GM23338 (cell line): ENCODE data around the gene IL22RA1. TPM values are rescaled to one million over a fixed set of nuclear protein-coding genes. Genes with fewer than 3 reads are reported as not detected.

ENCODE experiments used
- ATAC-seq: fragments of 200-7000 bp; cut with Tn5 transposase; 3 replicates; pipeline ENCODE4 v1.9.1; 2020
- DNase-seq: peaks from one replicate; pipeline ENCODE4 v3.0.0-alpha.2; 2015; ENCODE audit warnings: low spot score
- H2AFZ ChIP-seq: fragments of 200-600 bp; sonication (generic); 2 replicates; pipeline ENCODE4 v1.8.0; 2016; ENCODE audit warnings: antibody characterized with exemption, mild to moderate bottlenecking, moderate library complexity
- H3F3A ChIP-seq: fragments of 200-600 bp; sonication (generic); replicated peaks from 2 replicates; pipeline ENCODE4 v1.8.0; 2017; ENCODE audit warnings: antibody characterized with exemption, mixed run types, low read depth
- H3K27ac ChIP-seq: fragments of 200-600 bp; sonication (generic); 2 replicates; pipeline ENCODE4 v1.6.1; 2016; ENCODE audit warnings: low read depth
- H3K27me3 ChIP-seq: fragments of 200-600 bp; sonication (generic); 2 replicates; pipeline ENCODE4 v1.8.0; 2016; ENCODE audit warnings: mild to moderate bottlenecking, mixed run types, moderate library complexity; ENCODE audit not compliant: insufficient read depth
- H3K36me3 ChIP-seq: fragments of 200-600 bp; sonication (generic); 2 replicates; pipeline ENCODE4 v1.8.0; 2016; ENCODE audit warnings: mild to moderate bottlenecking; ENCODE audit not compliant: insufficient read depth
- H3K4me1 ChIP-seq: fragments of 200-600 bp; sonication (generic); 2 replicates; pipeline ENCODE4 v1.8.0; 2016; ENCODE audit warnings: mild to moderate bottlenecking, moderate library complexity; ENCODE audit not compliant: insufficient read depth
- H3K4me2 ChIP-seq: fragments of 200-600 bp; sonication (generic); 2 replicates; pipeline ENCODE4 v1.7.1; 2017; ENCODE audit warnings: mixed run types
- H3K4me3 ChIP-seq: fragments of 200-600 bp; sonication (generic); 2 replicates; pipeline ENCODE4 v1.6.1; 2016; ENCODE audit warnings: mixed run types
- H3K79me2 ChIP-seq: fragments of 200-600 bp; sonication (generic); replicated peaks from 2 replicates; pipeline ENCODE4 v1.8.0; 2017; ENCODE audit warnings: mild to moderate bottlenecking; ENCODE audit not compliant: insufficient read depth
- H3K9me2 ChIP-seq: fragments of 200-600 bp; sonication (generic); 2 replicates; pipeline ENCODE4 v1.8.0; 2017; ENCODE audit not compliant: insufficient read depth
- H4K20me1 ChIP-seq: fragments of 200-600 bp; sonication (generic); replicated peaks from 2 replicates; pipeline ENCODE4 v1.8.0; 2017; ENCODE audit warnings: mild to moderate bottlenecking; ENCODE audit not compliant: insufficient read depth
- H3K27ac Mint-ChIP-seq: 2 replicates; pipeline ENCODE4 v1.8.0; 2020; ENCODE audit warnings: inconsistent platforms, mild to moderate bottlenecking, moderate library complexity, mixed read lengths
- H3K27me3 Mint-ChIP-seq: 3 replicates; pipeline ENCODE4 v1.8.0; 2022; ENCODE audit warnings: low read depth, mild to moderate bottlenecking, moderate library complexity, mixed read lengths, inconsistent platforms; ENCODE audit not compliant: insufficient read depth, poor library complexity
- H3K36me3 Mint-ChIP-seq: 3 replicates; pipeline ENCODE4 v1.8.0; 2021; ENCODE audit warnings: low read depth, mild to moderate bottlenecking, inconsistent platforms, moderate library complexity, mixed read lengths
- H3K4me1 Mint-ChIP-seq: 3 replicates; pipeline ENCODE4 v1.8.0; 2020; ENCODE audit warnings: mild to moderate bottlenecking, inconsistent platforms, mixed read lengths
- H3K4me3 Mint-ChIP-seq: 3 replicates; pipeline ENCODE4 v1.8.0; 2021; ENCODE audit warnings: moderate library complexity, mild to moderate bottlenecking, inconsistent platforms, mixed read lengths
- H3K9me3 Mint-ChIP-seq: 3 replicates; pipeline ENCODE4 v1.8.0; 2020; ENCODE audit warnings: moderate library complexity, mild to moderate bottlenecking, inconsistent platforms, mixed read lengths
- ETS1 ChIP-seq: IDR thresholded peaks from 2 replicates; pipeline ENCODE4 v1.6.1; 2016; ENCODE audit warnings: antibody characterized with exemption
- ZNF331 ChIP-seq: fragments of 250-450 bp; sonication (Bioruptor Pico); IDR thresholded peaks from 2 replicates; pipeline ENCODE4 v1.5.0; 2020; ENCODE audit warnings: low read depth, mild to moderate bottlenecking, moderate library complexity
- polyA plus RNA-seq: library from polyadenylated mRNA; unstranded; fragments of >200 nt; fragmentation: Nextera tagmentation; extraction: Ambion mirVana; gene quantifications from 2 replicates; pipeline ENCODE4 v1.2.1, GENCODE V29; 2016
- total RNA-seq: library from RNA; depleted of rRNA; stranded (reverse); fragments of >200 nt; shearing (Covaris generic); gene quantifications from 2 replicates; pipeline ENCODE4 v1.2.3, GENCODE V29; 2014
- TF ChIP-seq, protein P1 (sequence below): fragments of 250-450 bp; sonication (Bioruptor Pico); IDR thresholded peaks from 2 replicates; pipeline ENCODE4 v1.5.0; 2020; ENCODE audit warnings: mild to moderate bottlenecking, moderate library complexity
- TF ChIP-seq, protein P2 (sequence below), 2 experiments: fragments of 200-600 bp in 1 of 2; sonication (generic) in 1 of 2; conservative IDR thresholded peaks; 2 replicates each; pipeline versions ENCODE4 v1.5.1 to v1.6.1; 2016 to 2017; ENCODE audit warnings: antibody characterized with exemption in 2 of 2, low read depth in 2 of 2, mild to moderate bottlenecking in 2 of 2, moderate library complexity in 1 of 2

The IL22RA1 gene
- total and polyA plus RNA-seq, 2 experiments from 2014 or later: 0.11 to 0.28 TPM

GRCh38 chr1:24100945-24101737, 41.8 kb downstream of the IL22RA1 start (continued):
- TF ChIP-seq, protein P1, sequence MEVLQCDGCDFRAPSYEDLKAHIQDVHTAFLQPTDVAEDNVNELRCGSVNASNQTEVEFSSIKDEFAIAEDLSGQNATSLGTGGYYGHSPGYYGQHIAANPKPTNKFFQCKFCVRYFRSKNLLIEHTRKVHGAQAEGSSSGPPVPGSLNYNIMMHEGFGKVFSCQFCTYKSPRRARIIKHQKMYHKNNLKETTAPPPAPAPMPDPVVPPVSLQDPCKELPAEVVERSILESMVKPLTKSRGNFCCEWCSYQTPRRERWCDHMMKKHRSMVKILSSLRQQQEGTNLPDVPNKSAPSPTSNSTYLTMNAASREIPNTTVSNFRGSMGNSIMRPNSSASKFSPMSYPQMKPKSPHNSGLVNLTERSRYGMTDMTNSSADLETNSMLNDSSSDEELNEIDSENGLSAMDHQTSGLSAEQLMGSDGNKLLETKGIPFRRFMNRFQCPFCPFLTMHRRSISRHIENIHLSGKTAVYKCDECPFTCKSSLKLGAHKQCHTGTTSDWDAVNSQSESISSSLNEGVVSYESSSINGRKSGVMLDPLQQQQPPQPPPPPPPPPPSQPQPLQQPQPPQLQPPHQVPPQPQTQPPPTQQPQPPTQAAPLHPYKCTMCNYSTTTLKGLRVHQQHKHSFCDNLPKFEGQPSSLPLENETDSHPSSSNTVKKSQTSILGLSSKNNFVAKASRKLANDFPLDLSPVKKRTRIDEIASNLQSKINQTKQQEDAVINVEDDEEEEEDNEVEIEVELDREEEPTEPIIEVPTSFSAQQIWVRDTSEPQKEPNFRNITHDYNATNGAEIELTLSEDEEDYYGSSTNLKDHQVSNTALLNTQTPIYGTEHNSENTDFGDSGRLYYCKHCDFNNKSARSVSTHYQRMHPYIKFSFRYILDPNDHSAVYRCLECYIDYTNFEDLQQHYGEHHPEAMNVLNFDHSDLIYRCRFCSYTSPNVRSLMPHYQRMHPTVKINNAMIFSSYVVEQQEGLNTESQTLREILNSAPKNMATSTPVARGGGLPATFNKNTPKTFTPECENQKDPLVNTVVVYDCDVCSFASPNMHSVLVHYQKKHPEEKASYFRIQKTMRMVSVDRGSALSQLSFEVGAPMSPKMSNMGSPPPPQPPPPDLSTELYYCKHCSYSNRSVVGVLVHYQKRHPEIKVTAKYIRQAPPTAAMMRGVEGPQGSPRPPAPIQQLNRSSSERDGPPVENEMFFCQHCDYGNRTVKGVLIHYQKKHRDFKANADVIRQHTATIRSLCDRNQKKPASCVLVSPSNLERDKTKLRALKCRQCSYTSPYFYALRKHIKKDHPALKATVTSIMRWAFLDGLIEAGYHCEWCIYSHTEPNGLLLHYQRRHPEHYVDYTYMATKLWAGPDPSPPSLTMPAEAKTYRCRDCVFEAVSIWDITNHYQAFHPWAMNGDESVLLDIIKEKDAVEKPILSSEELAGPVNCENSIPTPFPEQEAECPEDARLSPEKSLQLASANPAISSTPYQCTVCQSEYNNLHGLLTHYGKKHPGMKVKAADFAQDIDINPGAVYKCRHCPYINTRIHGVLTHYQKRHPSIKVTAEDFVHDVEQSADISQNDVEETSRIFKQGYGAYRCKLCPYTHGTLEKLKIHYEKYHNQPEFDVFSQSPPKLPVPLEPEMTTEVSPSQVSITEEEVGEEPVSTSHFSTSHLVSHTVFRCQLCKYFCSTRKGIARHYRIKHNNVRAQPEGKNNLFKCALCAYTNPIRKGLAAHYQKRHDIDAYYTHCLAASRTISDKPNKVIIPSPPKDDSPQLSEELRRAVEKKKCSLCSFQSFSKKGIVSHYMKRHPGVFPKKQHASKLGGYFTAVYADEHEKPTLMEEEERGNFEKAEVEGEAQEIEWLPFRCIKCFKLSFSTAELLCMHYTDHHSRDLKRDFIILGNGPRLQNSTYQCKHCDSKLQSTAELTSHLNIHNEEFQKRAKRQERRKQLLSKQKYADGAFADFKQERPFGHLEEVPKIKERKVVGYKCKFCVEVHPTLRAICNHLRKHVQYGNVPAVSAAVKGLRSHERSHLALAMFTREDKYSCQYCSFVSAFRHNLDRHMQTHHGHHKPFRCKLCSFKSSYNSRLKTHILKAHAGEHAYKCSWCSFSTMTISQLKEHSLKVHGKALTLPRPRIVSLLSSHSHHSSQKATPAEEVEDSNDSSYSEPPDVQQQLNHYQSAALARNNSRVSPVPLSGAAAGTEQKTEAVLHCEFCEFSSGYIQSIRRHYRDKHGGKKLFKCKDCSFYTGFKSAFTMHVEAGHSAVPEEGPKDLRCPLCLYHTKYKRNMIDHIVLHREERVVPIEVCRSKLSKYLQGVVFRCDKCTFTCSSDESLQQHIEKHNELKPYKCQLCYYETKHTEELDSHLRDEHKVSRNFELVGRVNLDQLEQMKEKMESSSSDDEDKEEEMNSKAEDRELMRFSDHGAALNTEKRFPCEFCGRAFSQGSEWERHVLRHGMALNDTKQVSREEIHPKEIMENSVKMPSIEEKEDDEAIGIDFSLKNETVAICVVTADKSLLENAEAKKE (CRISPR knock-in tag): no peak

DNA sequence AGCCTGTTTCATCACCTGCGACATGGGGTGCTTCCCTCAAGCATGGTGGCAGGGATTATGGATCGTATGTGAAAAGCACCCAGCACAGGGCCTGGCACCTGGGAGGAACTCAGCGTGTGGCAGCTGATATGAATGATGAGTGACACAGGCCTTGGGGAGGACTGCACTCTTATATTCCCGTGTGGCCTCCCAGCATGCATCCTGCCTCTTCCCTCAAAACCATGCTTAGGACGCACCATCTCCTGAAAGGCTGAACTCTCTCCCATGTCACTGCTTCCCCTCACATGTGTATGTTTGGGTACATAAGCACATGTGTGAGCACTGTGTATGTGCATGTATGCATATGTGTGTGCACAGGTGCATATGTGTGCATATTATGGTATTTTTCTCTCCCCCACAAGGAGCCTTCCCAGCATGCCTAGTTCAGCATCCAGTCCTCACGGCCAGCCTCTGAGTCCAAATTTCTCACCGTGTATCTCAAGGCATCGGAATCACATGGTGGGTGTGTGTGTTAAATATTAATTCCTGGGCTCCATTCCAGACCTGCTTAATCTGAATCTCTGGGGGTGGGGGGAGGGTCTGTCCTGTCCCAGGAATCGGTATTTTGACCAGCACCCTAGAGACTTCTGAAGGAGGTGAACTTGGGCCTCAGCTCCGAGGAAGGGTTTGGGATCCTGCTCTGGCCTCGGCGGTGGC, 43.8 kb downstream of the IL22RA1 start:
- DNase-seq: no peak
- Histone ChIP-seq H3K4me1 (no peaks in the 10 kb centered on the region), H2AFZ (peak overlapping the region; percentile 78; the same call in 1 of the 2 replicates), H3F3A (no peaks in the 10 kb centered on the region), H3K4me3 (no peak overlapping the region), H3K4me2 (no peak overlapping the region), H3K27ac (no peak overlapping the region), H4K20me1 (no peaks in the 10 kb centered on the region), H3K36me3 (no peaks in the 10 kb centered on the region), H3K79me2 (no peaks in the 10 kb centered on the region), H3K27me3 (no peaks in the 10 kb centered on the region), H3K9me2 (no peaks in the 10 kb centered on the region)
- Mint-ChIP-seq H3K36me3 (no peaks in the 10 kb centered on the region), H3K27me3 (peaks cover 9% of the 10 kb centered on the region), H3K4me3 (no peak overlapping the region), H3K27ac (peak overlapping the region; percentile 91), H3K4me1 (peaks cover 12% of the 10 kb centered on the region), H3K9me3 (no peaks in the 10 kb centered on the region)
- ATAC-seq: no peak
- TF ChIP-seq ETS1 (no peak), ZNF331 (CRISPR knock-in tag) (no peak)
- TF ChIP-seq, protein P2, sequence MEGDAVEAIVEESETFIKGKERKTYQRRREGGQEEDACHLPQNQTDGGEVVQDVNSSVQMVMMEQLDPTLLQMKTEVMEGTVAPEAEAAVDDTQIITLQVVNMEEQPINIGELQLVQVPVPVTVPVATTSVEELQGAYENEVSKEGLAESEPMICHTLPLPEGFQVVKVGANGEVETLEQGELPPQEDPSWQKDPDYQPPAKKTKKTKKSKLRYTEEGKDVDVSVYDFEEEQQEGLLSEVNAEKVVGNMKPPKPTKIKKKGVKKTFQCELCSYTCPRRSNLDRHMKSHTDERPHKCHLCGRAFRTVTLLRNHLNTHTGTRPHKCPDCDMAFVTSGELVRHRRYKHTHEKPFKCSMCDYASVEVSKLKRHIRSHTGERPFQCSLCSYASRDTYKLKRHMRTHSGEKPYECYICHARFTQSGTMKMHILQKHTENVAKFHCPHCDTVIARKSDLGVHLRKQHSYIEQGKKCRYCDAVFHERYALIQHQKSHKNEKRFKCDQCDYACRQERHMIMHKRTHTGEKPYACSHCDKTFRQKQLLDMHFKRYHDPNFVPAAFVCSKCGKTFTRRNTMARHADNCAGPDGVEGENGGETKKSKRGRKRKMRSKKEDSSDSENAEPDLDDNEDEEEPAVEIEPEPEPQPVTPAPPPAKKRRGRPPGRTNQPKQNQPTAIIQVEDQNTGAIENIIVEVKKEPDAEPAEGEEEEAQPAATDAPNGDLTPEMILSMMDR (conservative IDR thresholded peaks at IDR 0.05; ENCODE audit: low read depth in 2 of 2): no peak
